SU-DHL-6 (cell line): ENCODE data around the gene TPP1.

Experiments
- H2AFZ ChIP-seq: fragments of 200-600 bp; sonication (generic); 2 replicates; pipeline ENCODE4 v1.6.1; 2014; ENCODE audit warnings: low read depth, mild to moderate bottlenecking, moderate library complexity, mixed read lengths, antibody characterized with exemption, low read length; ENCODE audit not compliant: severe bottlenecking
- H3F3A ChIP-seq: fragments of 200-600 bp; shearing (Covaris generic); 2 replicates; pipeline ENCODE4 v1.6.0; 2016; ENCODE audit warnings: antibody characterized with exemption, mild to moderate bottlenecking; ENCODE audit not compliant: insufficient read depth
- H3K27ac ChIP-seq: fragments of 200-600 bp; sonication (generic); 2 replicates; pipeline ENCODE4 v1.5.1; 2016; ENCODE audit warnings: low read depth, mild to moderate bottlenecking, low read length, moderate library complexity, mixed read lengths
- H3K27me3 ChIP-seq: fragments of 200-600 bp; sonication (generic), shearing (Covaris generic); 2 replicates; pipeline ENCODE4 v1.6.0; 2014; ENCODE audit warnings: mild to moderate bottlenecking, low read length
- H3K36me3 ChIP-seq: fragments of 200-600 bp; sonication (generic); 2 replicates; pipeline ENCODE4 v1.6.1; 2014; ENCODE audit warnings: mild to moderate bottlenecking, low read length, mixed read lengths
- H3K4me2 ChIP-seq: fragments of 300-600, 200-600 bp; shearing (Covaris generic), sonication (generic); 2 replicates; pipeline ENCODE4 v1.6.0; 2014; ENCODE audit warnings: low read length, low read depth, mild to moderate bottlenecking; ENCODE audit not compliant: poor library complexity, severe bottlenecking
- H3K4me3 ChIP-seq: fragments of 200-600 bp; sonication (generic); 2 replicates; pipeline ENCODE4 v1.5.1; 2014; ENCODE audit warnings: antibody characterized with exemption, low read length, mild to moderate bottlenecking, mixed read lengths; ENCODE audit not compliant: insufficient read depth, poor library complexity, severe bottlenecking
- H3K79me2 ChIP-seq: fragments of 200-600 bp; sonication (generic); 2 replicates; pipeline ENCODE4 v1.6.1; 2014; ENCODE audit warnings: mild to moderate bottlenecking, low read length, moderate library complexity; ENCODE audit not compliant: insufficient read depth
- H3K9ac ChIP-seq: fragments of 200-600 bp; sonication (generic); 2 replicates; pipeline ENCODE4 v1.7.0; 2014; ENCODE audit warnings: mild to moderate bottlenecking, low read length
- H3K9me2 ChIP-seq: fragments of 200-600 bp; sonication (generic); replicated peaks from 2 replicates; pipeline ENCODE4 v1.6.1; 2014; ENCODE audit warnings: low read length; ENCODE audit not compliant: insufficient read depth
- H3K9me3 ChIP-seq: fragments of 200-600 bp; sonication (generic); 2 replicates; pipeline ENCODE4 v1.6.1; 2014; ENCODE audit warnings: low read length, mixed read lengths; ENCODE audit not compliant: insufficient read depth
- H4K20me1 ChIP-seq: fragments of 200-600 bp; sonication (generic); 2 replicates; pipeline ENCODE4 v1.6.1; 2014; ENCODE audit warnings: low read depth, mild to moderate bottlenecking, antibody characterized with exemption, low read length, moderate library complexity, mixed read lengths
- EZH2phosphoT487 ChIP-seq: fragments of 200-600 bp; sonication (generic), shearing (Covaris generic); conservative IDR thresholded peaks from 2 replicates; pipeline ENCODE4 v1.6.1; 2018; ENCODE audit warnings: mild to moderate bottlenecking, antibody characterized with exemption, low read length, moderate library complexity, mixed read lengths
- TF ChIP-seq, protein P1 (sequence below): fragments of 200-600 bp; sonication (generic); IDR thresholded peaks from one replicate; pipeline ENCODE4 v1.5.1; 2017; ENCODE audit warnings: antibody characterized with exemption, mild to moderate bottlenecking, low read length, moderate library complexity; ENCODE audit not compliant: insufficient read depth, poor library complexity, severe bottlenecking

TPP1 gene

GRCh38 chr11:6640036-6640984, 21.1 kb upstream of the TPP1 start:
- no peaks in the 10 kb centered on the region for H3K9me3 ChIP-seq
- no peak for TF ChIP-seq EZH2phosphoT487
- TF ChIP-seq, protein P1, sequence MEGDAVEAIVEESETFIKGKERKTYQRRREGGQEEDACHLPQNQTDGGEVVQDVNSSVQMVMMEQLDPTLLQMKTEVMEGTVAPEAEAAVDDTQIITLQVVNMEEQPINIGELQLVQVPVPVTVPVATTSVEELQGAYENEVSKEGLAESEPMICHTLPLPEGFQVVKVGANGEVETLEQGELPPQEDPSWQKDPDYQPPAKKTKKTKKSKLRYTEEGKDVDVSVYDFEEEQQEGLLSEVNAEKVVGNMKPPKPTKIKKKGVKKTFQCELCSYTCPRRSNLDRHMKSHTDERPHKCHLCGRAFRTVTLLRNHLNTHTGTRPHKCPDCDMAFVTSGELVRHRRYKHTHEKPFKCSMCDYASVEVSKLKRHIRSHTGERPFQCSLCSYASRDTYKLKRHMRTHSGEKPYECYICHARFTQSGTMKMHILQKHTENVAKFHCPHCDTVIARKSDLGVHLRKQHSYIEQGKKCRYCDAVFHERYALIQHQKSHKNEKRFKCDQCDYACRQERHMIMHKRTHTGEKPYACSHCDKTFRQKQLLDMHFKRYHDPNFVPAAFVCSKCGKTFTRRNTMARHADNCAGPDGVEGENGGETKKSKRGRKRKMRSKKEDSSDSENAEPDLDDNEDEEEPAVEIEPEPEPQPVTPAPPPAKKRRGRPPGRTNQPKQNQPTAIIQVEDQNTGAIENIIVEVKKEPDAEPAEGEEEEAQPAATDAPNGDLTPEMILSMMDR, result no peak
- H3K9me2 ChIP-seq, result no peaks in the 10 kb centered on the region
- H3F3A ChIP-seq, result no peaks in the 10 kb centered on the region
- no peaks in the 10 kb centered on the region for H3K36me3 ChIP-seq
- H4K20me1 ChIP-seq, result no peaks in the 10 kb centered on the region
- H3K4me2 ChIP-seq, result no peak overlapping the region
- H3K79me2 ChIP-seq, result no peaks in the 10 kb centered on the region
- no peak overlapping the region for H3K4me3 ChIP-seq
- no peak overlapping the region for H2AFZ ChIP-seq
- H3K27ac ChIP-seq, result no peak overlapping the region
- H3K9ac ChIP-seq, result no peak overlapping the region
- no peaks in the 10 kb centered on the region for H3K27me3 ChIP-seq

GRCh38 chr11:6638429-6638828, 19.2 kb upstream of the TPP1 start:
- no peak overlapping the region for H3K27ac ChIP-seq
- no peaks in the 10 kb centered on the region for H3K9me3 ChIP-seq
- TF ChIP-seq EZH2phosphoT487, result no peak
- TF ChIP-seq, protein P1, result no peak
- H3K9me2 ChIP-seq, result no peaks in the 10 kb centered on the region
- no peaks in the 10 kb centered on the region for H4K20me1 ChIP-seq
- H3F3A ChIP-seq, result no peaks in the 10 kb centered on the region
- H3K27me3 ChIP-seq, result no peaks in the 10 kb centered on the region
- H3K36me3 ChIP-seq, result no peaks in the 10 kb centered on the region
- no peaks in the 10 kb centered on the region for H3K79me2 ChIP-seq
- no peak overlapping the region for H3K4me2 ChIP-seq
- no peak overlapping the region for H2AFZ ChIP-seq
- H3K9ac ChIP-seq, result no peak overlapping the region
- no peak overlapping the region for H3K4me3 ChIP-seq

- H4K20me1 ChIP-seq, result no peaks in the 10 kb centered on the region
- TF ChIP-seq, protein P1, result no peak
- TF ChIP-seq EZH2phosphoT487, result no peak
- H3K4me3 ChIP-seq, result no peak overlapping the region
- H3K9me2 ChIP-seq, result no peaks in the 10 kb centered on the region
- no peak overlapping the region for H3K4me2 ChIP-seq
- no peaks in the 10 kb centered on the region for H3F3A ChIP-seq
- no peak overlapping the region for H3K9ac ChIP-seq
- no peak overlapping the region for H3K27ac ChIP-seq
- no peaks in the 10 kb centered on the region for H3K36me3 ChIP-seq
- no peaks in the 10 kb centered on the region for H3K27me3 ChIP-seq
- H2AFZ ChIP-seq, result no peak overlapping the region
- no peaks in the 10 kb centered on the region for H3K79me2 ChIP-seq
- no peaks in the 10 kb centered on the region for H3K9me3 ChIP-seq
These were observed 18.6 kb upstream of the TPP1 start for GRCh38 chr11:6637871-6638270.
